Measurements from ENCODE around the gene RBM26.

- TF ChIP-seq POLR2A (IDR thresholded peaks at IDR 0.05) (no peak), CTCF (IDR thresholded peaks at IDR 0.05) (no peak)
Measured at GRCh38 chr13:79401259-79402070, 4.6 kb downstream of the RBM26 start.

Measured in testis (tissue), 2 donors.